BJ (cell line): ENCODE measurements around the gene HTRA3. TPM values are rescaled to one million over a fixed set of nuclear protein-coding genes. Genes with fewer than 3 reads are reported as not detected.

Experiments
- CTCF ChIA-PET: fragments of 350-600 bp; formaldehyde crosslinking; extraction: SDS; loops from one replicate; lab custom pipeline; 2021; ENCODE audit warnings: antibody characterized with exemption, inconsistent platforms; lab: Yijun Ruan, JAX
- POLR2A ChIA-PET: fragments of 300-600 bp; sonication (Branson Sonifier 250); formaldehyde crosslinking; extraction: SDS; loops from one replicate; lab custom pipeline; 2021; ENCODE audit warnings: antibody characterized with exemption; lab: Charles Lee
- DNase-seq: peaks from one replicate; pipeline ENCODE4 v3.0.0-alpha.2; 2011; ENCODE audit warnings: low read depth
- H3K27me3 ChIP-seq: 2 replicates; pipeline ENCODE4 v1.6.0; 2011; ENCODE audit warnings: low read length; ENCODE audit not compliant: control insufficient read depth, insufficient read depth
- H3K36me3 ChIP-seq: 2 replicates; pipeline ENCODE4 v1.5.1; 2011; ENCODE audit warnings: low read length; ENCODE audit not compliant: control insufficient read depth, insufficient read depth
- H3K4me3 ChIP-seq: 2 replicates; pipeline ENCODE4 v1.5.1; 2011; ENCODE audit warnings: low read depth, mild to moderate bottlenecking, control low read depth, low read length
- polyA plus RNA-seq: library from polyadenylated mRNA; depleted of rRNA; stranded (reverse); fragments of >200 nt; gene quantifications from 2 replicates; pipeline ENCODE4 v1.2.3, GENCODE V29; 2011
- TF ChIP-seq, protein P1 (sequence below): IDR thresholded peaks from 2 replicates; pipeline ENCODE4 v1.5.1; 2011; ENCODE audit warnings: low read depth, mild to moderate bottlenecking, control low read depth, inconsistent platforms, low read length, moderate library complexity; ENCODE audit not compliant: insufficient read depth

Gene HTRA3
- polyA plus RNA-seq, 1 experiment: 5.7 TPM

DNA sequence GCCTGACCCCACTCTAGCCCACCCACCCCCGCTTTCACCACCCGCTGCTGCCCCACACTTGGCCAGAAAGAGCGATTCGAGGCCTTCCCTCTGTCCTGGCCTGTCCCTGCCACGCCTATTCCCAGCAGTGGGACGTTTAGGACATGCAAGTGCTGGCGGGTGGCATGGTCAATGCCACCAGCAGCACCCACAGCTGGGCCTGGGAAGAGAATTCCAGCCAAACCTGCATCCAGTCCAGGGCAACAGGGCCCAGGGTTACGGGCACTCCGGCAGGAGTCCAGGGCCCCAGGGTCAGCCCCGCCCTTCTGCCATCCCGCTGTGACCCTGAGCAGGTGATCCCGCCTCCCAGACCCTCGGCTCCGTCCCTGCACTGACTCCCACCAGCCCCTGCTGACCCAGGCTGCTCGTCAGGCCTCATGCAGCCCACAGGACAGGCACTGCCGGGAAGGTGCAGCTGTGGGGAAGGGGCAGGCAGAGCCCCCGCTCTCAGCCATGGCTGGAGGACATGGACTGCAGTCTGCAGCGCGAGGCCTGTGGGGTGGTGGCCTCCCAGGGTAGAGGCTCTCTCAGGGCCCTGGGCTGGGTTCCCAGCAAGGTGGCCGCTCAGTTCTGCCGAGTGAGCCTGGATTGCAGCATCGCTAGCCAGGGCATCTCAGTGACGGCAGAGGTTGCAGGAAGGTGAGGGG is 6.8 kb upstream of the HTRA3 start:
- TF ChIP-seq, protein P1, sequence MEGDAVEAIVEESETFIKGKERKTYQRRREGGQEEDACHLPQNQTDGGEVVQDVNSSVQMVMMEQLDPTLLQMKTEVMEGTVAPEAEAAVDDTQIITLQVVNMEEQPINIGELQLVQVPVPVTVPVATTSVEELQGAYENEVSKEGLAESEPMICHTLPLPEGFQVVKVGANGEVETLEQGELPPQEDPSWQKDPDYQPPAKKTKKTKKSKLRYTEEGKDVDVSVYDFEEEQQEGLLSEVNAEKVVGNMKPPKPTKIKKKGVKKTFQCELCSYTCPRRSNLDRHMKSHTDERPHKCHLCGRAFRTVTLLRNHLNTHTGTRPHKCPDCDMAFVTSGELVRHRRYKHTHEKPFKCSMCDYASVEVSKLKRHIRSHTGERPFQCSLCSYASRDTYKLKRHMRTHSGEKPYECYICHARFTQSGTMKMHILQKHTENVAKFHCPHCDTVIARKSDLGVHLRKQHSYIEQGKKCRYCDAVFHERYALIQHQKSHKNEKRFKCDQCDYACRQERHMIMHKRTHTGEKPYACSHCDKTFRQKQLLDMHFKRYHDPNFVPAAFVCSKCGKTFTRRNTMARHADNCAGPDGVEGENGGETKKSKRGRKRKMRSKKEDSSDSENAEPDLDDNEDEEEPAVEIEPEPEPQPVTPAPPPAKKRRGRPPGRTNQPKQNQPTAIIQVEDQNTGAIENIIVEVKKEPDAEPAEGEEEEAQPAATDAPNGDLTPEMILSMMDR: no peak
- Histone ChIP-seq H3K4me3 (no peak overlapping the region), H3K36me3 (no peaks in the 10 kb centered on the region), H3K27me3 (peaks cover 2% of the 10 kb centered on the region; the same call in 1 of the 2 replicates)
- no peak for DNase-seq
- ChIA-PET POLR2A (no interaction called here), CTCF (no interaction called here)

DNA sequence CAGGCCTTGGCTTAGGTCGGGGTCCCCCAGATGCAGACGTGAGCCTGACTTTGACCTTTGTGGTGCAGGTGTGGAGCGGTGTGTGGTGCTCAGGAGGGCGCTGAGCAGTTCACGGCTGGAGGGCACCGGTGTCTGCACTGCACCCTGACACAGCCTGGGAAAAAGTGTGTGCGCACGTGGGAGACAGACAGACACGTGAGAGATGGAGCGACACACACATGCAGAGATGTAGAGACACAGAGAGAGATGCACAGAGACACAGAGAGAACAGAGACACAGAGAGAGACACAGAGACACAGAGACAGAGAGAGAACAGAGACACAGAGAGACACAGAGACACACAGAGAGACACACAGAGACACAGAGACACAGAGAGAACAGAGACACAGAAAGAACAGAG is 6.2 kb upstream of the HTRA3 start:
- TF ChIP-seq, protein P1: no peak
- no peak for DNase-seq
- POLR2A ChIA-PET: no interaction called here
- H3K36me3 ChIP-seq: no peaks in the 10 kb centered on the region
- H3K4me3 ChIP-seq: no peak overlapping the region
- CTCF ChIA-PET: no interaction called here
- peaks cover 2% of the 10 kb centered on the region; the same call in 1 of the 2 replicates for H3K27me3 ChIP-seq

DNA sequence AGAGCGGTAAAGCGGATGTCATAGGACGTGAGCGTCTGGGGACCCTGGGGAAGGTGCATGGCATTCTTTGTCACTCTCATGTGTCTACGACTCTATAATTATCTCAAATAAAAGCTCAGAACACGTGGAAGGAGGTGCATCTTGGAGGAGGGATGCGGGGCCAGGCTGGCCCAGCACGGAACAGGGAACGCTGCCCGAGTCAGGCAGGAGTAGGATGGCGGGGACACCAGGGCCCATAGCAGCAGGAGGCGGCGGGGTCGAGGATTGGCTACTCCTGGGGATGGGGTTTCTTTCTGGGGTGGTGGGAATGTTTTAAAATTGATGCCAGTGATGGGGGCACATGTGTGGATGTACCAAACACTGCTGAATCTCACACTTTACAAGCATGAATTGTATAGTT is 5.4 kb upstream of the HTRA3 start:
- Histone ChIP-seq H3K4me3 (no peak overlapping the region), H3K27me3 (peaks cover 2% of the 10 kb centered on the region; the same call in 1 of the 2 replicates), H3K36me3 (no peaks in the 10 kb centered on the region)
- CTCF ChIA-PET: no interaction called here
- DNase-seq: no peak
- TF ChIP-seq, protein P1: no peak
- POLR2A ChIA-PET: no interaction called here

DNA sequence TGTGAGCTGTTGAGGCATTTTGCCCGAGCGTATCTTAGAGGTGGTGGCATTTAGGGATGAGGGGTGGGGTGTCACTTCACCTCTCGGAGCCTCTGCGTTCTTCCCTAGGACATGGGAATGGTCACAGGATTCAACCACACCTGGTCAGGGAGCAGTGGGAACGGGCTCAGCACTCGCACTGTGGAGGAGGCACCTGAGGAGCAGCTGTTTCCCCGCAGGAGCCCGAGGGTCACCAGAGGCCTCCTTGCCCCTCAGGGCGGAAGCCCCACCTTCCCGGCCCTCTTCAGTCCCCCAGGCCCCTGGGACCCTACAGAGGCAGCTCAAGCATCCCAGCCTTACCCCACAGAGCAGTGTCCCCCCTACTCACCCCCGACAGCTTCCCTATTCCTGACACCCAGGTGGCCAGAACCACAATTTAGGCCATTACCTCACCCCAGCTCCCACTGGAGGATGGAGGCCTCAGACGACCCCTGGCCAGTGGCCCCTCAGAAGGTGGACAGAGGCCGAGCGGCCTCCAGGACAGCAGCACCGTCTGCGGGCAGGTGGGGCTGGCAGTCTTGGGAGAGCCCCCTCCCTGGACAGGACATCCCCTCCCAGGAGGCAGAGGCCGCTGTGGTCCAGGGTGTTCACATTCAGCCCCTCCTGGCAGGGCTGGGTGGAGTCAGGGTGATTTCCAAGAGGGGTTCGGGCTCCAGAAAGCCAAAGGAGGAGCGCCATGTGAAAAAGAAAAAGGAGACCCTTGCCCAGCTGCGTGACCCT is 4.2 kb upstream of the HTRA3 start:
- ChIA-PET POLR2A (no interaction called here), CTCF (interaction anchor here (0.6 to 1.3 kb wide), 3 partner anchors 23 to 133 kb away, joined by 3 to 4 read pairs (median 3); no protein-coding TSS in a partner anchor)
- H3K36me3 ChIP-seq: no peaks in the 10 kb centered on the region
- no peak overlapping the region for H3K4me3 ChIP-seq
- no peak for DNase-seq
- peaks cover 2% of the 10 kb centered on the region; the same call in 1 of the 2 replicates for H3K27me3 ChIP-seq
- TF ChIP-seq, protein P1: no peak

DNA sequence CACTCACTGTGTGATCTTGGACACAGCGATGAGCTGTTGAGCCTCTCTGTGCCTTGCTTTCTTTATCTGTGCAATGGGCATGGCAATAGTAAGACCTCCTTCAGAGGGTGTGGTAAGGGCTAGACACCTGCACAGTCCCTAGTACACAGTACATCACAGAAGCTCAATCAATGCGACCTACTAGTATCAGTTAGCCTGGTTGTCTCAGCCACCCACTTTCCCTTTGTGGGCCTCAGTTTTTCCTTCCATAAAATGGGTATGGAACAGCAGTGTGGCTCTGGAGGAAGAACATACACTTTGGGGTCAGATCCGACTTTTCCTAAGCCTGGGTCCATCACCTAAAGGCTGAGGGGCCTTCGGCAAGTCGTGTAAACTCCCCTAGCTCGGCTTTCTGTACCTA is 3.5 kb upstream of the HTRA3 start:
- CTCF ChIA-PET: interaction anchor here (1.3 to 2.4 kb wide), 3 partner anchors 132 to 142 kb away, joined by 3 to 11 read pairs (median 5); no protein-coding TSS in a partner anchor
- DNase-seq: no peak
- POLR2A ChIA-PET: interaction anchor here (0.6 kb wide), 1 partner anchor 131 kb away, joined by 30 read pairs; no protein-coding TSS in a partner anchor

More for the DNA sequence above, 3.5 kb upstream of the HTRA3 start:
- H3K27me3 ChIP-seq: peaks cover 6% of the 10 kb centered on the region; the same call in 1 of the 2 replicates
- no peaks in the 10 kb centered on the region for H3K36me3 ChIP-seq
- TF ChIP-seq, protein P1: no peak
- H3K4me3 ChIP-seq: no peak overlapping the region
